HEK293T (cell line): Measurements from ENCODE around the gene PSMD10.

ENCODE experiments used
- ARNT ChIP-seq: fragments of 450-650 bp; IDR thresholded peaks from 2 replicates; pipeline ENCODE4 v1.6.1; 2017; ENCODE audit warnings: mild to moderate bottlenecking
- BHLHE40 ChIP-seq: fragments of 450-650 bp; IDR thresholded peaks from 2 replicates; pipeline ENCODE4 v1.6.1; 2016; ENCODE audit warnings: mild to moderate bottlenecking, moderate library complexity, borderline replicate concordance
- CTBP1 ChIP-seq: fragments of 450-650 bp; IDR thresholded peaks from 2 replicates; pipeline ENCODE4 v1.6.1; 2016; ENCODE audit warnings: borderline replicate concordance
- ELF4 ChIP-seq: fragments of 450-650 bp; IDR thresholded peaks from 2 replicates; pipeline ENCODE4 v1.6.1; 2017; ENCODE audit warnings: antibody characterized with exemption
- FOXA1 ChIP-seq: fragments of 450-650 bp; IDR thresholded peaks from 2 replicates; pipeline ENCODE4 v1.6.1; 2016; ENCODE audit warnings: mild to moderate bottlenecking
- FOXK2 ChIP-seq: fragments of 450-650 bp; IDR thresholded peaks from 2 replicates; pipeline ENCODE4 v1.6.1; 2016; ENCODE audit warnings: mild to moderate bottlenecking
- HDGF ChIP-seq: fragments of 450-650 bp; IDR thresholded peaks from 2 replicates; pipeline ENCODE4 v1.6.1; 2017; ENCODE audit warnings: antibody characterized with exemption, borderline replicate concordance
- L3MBTL2 ChIP-seq: fragments of 450-650 bp; conservative IDR thresholded peaks from 2 replicates; pipeline ENCODE4 v1.6.1; 2016; ENCODE audit warnings: mild to moderate bottlenecking
- LEF1 ChIP-seq: fragments of 450-650 bp; IDR thresholded peaks from 2 replicates; pipeline ENCODE4 v1.6.1; 2017; ENCODE audit warnings: mild to moderate bottlenecking, borderline replicate concordance
- NFRKB ChIP-seq: fragments of 450-650 bp; IDR thresholded peaks from 2 replicates; pipeline ENCODE4 v1.6.1; 2016; ENCODE audit warnings: mild to moderate bottlenecking, moderate library complexity
- SP1 ChIP-seq: fragments of 450-650 bp; IDR thresholded peaks from 2 replicates; pipeline ENCODE4 v1.6.1; 2017
- ZNF384 ChIP-seq: fragments of 450-650 bp; IDR thresholded peaks from 2 replicates; pipeline ENCODE4 v1.6.1; 2016
- TF ChIP-seq, protein P1 (sequence below): fragments of 450-650 bp; IDR thresholded peaks from 2 replicates; pipeline ENCODE4 v1.6.1; 2016

DNA sequence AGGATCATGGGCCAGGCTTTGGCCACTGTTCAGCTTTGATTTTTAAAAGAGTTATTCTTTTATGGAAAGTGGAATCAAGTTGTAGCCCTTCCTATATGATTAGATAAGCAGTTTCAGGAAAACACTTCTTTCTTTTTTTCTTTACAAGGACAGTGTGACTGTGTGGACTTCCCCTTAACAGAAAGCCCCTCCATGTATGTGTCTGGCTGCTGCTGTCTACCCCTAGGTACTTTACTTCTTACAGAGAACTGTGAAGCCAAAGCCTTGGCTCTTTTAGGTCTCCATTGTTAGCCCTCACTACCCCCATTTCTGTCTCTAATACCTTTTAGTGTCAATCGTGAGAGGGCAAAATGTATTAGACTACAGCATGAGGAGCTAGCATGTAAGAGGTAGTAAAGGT, 27.3 kb downstream of the PSMD10 start:
- TF ChIP-seq, protein P1, sequence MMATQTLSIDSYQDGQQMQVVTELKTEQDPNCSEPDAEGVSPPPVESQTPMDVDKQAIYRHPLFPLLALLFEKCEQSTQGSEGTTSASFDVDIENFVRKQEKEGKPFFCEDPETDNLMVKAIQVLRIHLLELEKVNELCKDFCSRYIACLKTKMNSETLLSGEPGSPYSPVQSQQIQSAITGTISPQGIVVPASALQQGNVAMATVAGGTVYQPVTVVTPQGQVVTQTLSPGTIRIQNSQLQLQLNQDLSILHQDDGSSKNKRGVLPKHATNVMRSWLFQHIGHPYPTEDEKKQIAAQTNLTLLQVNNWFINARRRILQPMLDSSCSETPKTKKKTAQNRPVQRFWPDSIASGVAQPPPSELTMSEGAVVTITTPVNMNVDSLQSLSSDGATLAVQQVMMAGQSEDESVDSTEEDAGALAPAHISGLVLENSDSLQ: no peak
- TF ChIP-seq SP1 (no peak), LEF1 (no peak), HDGF (no peak), ELF4 (no peak), CTBP1 (no peak), ZNF384 (no peak), ARNT (no peak), L3MBTL2 (no peak), NFRKB (no peak), FOXA1 (no peak), FOXK2 (no peak), BHLHE40 (no peak)
